Adipocyte (in vitro differentiated cells): ENCODE data around the gene DOCK3.

Experiments
- DNase-seq: peaks from one replicate; pipeline ENCODE4 v3.0.0-alpha.2; 2015; ENCODE audit warnings: low read depth
- H3K27me3 ChIP-seq: replicated peaks from 2 replicates; pipeline ENCODE4 v1.7.0; 2013; ENCODE audit warnings: mild to moderate bottlenecking, low read length, moderate library complexity; ENCODE audit not compliant: control insufficient read depth, insufficient read depth
- H3K36me3 ChIP-seq: 2 replicates; pipeline ENCODE4 v1.7.0; 2013; ENCODE audit warnings: low read length, mild to moderate bottlenecking, moderate library complexity; ENCODE audit not compliant: control insufficient read depth, insufficient read depth, severe bottlenecking
- H3K4me1 ChIP-seq: 2 replicates; pipeline ENCODE4 v1.7.0; 2013; ENCODE audit warnings: mild to moderate bottlenecking, low read length, moderate library complexity; ENCODE audit not compliant: control insufficient read depth, insufficient read depth
- H3K4me3 ChIP-seq: 2 replicates; pipeline ENCODE4 v1.7.0; 2013; ENCODE audit warnings: mild to moderate bottlenecking, low read length, moderate library complexity
- H3K9ac ChIP-seq: 2 replicates; pipeline ENCODE4 v1.7.0; 2013; ENCODE audit warnings: mild to moderate bottlenecking, low read length, moderate library complexity
- H3K9me3 ChIP-seq: 2 replicates; pipeline ENCODE4 v1.7.0; 2013; ENCODE audit warnings: mild to moderate bottlenecking, low read length, moderate library complexity; ENCODE audit not compliant: control insufficient read depth

The DOCK3 gene, protein sequence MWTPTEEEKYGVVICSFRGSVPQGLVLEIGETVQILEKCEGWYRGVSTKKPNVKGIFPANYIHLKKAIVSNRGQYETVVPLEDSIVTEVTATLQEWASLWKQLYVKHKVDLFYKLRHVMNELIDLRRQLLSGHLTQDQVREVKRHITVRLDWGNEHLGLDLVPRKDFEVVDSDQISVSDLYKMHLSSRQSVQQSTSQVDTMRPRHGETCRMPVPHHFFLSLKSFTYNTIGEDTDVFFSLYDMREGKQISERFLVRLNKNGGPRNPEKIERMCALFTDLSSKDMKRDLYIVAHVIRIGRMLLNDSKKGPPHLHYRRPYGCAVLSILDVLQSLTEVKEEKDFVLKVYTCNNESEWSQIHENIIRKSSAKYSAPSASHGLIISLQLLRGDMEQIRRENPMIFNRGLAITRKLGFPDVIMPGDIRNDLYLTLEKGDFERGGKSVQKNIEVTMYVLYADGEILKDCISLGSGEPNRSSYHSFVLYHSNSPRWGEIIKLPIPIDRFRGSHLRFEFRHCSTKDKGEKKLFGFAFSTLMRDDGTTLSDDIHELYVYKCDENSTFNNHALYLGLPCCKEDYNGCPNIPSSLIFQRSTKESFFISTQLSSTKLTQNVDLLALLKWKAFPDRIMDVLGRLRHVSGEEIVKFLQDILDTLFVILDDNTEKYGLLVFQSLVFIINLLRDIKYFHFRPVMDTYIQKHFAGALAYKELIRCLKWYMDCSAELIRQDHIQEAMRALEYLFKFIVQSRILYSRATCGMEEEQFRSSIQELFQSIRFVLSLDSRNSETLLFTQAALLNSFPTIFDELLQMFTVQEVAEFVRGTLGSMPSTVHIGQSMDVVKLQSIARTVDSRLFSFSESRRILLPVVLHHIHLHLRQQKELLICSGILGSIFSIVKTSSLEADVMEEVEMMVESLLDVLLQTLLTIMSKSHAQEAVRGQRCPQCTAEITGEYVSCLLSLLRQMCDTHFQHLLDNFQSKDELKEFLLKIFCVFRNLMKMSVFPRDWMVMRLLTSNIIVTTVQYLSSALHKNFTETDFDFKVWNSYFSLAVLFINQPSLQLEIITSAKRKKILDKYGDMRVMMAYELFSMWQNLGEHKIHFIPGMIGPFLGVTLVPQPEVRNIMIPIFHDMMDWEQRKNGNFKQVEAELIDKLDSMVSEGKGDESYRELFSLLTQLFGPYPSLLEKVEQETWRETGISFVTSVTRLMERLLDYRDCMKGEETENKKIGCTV (N-terminal part only)

GRCh38 chr3:50674349-50675178 lies at the start of gene DOCK3:
Gene DOCK3 (plus strand): TSS chr3:50674927. CDS start chr3:50675264, 337 bp downstream.
- H3K27me3 ChIP-seq = peaks cover 22% of the 10 kb centered on the region
- H3K9ac ChIP-seq = peak within 1 kb of the TSS; percentile 22
- H3K4me1 ChIP-seq = no peaks in the 10 kb centered on the region
- H3K4me3 ChIP-seq = peak within 1 kb of the TSS; percentile 76
- H3K36me3 ChIP-seq = no peaks in the 10 kb centered on the region
- peak; percentile 88 for DNase-seq
- H3K9me3 ChIP-seq = no peaks in the 10 kb centered on the region

GRCh38 chr3:50625231-50626182 lies 49.2 kb upstream of the DOCK3 start:
- H3K36me3 ChIP-seq = no peaks in the 10 kb centered on the region
- H3K4me3 ChIP-seq = no peak overlapping the region
- DNase-seq = no peak
- no peaks in the 10 kb centered on the region for H3K9me3 ChIP-seq
- H3K4me1 ChIP-seq = peaks cover 21% of the 10 kb centered on the region
- no peak overlapping the region for H3K9ac ChIP-seq
- no peaks in the 10 kb centered on the region for H3K27me3 ChIP-seq

DNA sequence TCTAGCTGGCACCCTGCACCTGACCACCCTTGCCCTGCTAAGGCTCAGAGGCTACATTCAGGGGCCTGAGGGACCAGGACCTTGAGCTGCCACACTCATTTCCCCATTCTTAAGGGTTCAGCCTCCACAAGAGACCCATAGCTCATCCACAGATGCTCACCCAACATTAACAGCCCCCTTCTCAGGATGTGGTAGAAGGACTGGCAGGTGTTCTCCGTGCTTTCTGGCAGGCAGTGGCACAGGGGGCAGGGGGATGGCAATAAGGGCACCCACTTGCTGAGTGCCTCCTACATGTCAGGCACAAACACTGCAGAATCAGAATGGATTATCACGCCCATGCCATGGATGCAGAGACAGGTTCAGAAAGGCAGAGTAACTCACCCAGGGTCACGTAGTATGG lies 48.3 kb upstream of the DOCK3 start:
- Histone ChIP-seq H3K4me1 (peaks cover 17% of the 10 kb centered on the region), H3K27me3 (no peaks in the 10 kb centered on the region), H3K36me3 (no peaks in the 10 kb centered on the region), H3K9me3 (no peaks in the 10 kb centered on the region), H3K9ac (no peak overlapping the region), H3K4me3 (no peak overlapping the region)
- no peak for DNase-seq

- Histone ChIP-seq H3K9me3 (no peaks in the 10 kb centered on the region), H3K4me3 (no peak overlapping the region), H3K4me1 (peaks cover 24% of the 10 kb centered on the region), H3K27me3 (no peaks in the 10 kb centered on the region), H3K9ac (no peak overlapping the region), H3K36me3 (no peaks in the 10 kb centered on the region)
- peak; percentile 61 for DNase-seq
Measured at GRCh38 chr3:50627407-50628051, 47.2 kb upstream of the DOCK3 start.

DNA sequence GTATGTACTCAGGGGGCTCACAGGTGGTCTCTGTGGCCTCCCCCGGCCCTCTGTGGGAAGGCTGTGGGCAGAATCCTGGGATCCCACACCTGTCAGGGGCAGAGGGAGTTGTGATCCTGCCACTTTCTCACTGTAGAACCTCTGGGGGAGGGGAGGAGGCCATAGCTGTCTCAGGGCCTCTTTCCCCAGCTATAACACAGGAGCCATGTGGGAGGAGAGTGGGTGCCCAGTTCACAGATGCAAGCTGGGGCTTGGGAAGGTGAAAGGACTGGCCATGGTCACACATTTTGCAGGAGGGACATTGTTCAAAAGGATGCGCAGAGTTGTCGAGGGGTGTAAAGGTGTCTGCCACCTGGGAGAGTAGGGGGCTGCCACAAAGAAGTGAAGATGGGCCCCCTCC lies 46.1 kb upstream of the DOCK3 start:
- Histone ChIP-seq H3K9ac (peak overlapping the region; percentile 8), H3K4me1 (peaks cover 27% of the 10 kb centered on the region), H3K36me3 (no peaks in the 10 kb centered on the region), H3K9me3 (no peaks in the 10 kb centered on the region), H3K27me3 (no peaks in the 10 kb centered on the region), H3K4me3 (no peak overlapping the region)
- no peak for DNase-seq

- no peak overlapping the region for H3K4me3 ChIP-seq
- no peaks in the 10 kb centered on the region for H3K27me3 ChIP-seq
- no peaks in the 10 kb centered on the region for H3K9me3 ChIP-seq
- H3K36me3 ChIP-seq = no peaks in the 10 kb centered on the region
- H3K4me1 ChIP-seq = peaks cover 27% of the 10 kb centered on the region
- no peak for DNase-seq
- no peak overlapping the region for H3K9ac ChIP-seq
Measured at GRCh38 chr3:50630394-50630793, 44.3 kb upstream of the DOCK3 start.

GRCh38 chr3:50630877-50631276 lies 43.9 kb upstream of the DOCK3 start:
- peaks cover 27% of the 10 kb centered on the region for H3K4me1 ChIP-seq

DNA sequence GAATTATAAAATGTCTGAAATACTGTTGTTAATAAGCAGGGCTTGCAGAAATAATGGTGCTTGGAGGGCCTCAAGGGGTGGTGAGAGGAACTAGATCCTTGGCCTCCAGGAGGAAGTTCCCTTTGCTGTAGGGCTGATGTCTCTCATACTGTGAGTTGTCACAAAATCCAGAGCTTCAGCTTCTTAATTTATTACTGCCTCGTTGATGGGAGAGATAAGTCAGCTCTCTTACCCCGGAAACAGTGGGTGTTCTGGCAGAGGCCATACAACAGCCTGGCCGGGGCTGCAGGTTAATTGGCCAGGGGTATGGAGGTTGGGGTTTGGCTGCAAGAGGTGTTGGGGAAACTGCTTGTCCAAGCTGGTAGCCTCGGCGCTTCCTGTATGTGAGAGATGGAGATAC lies 42.3 kb upstream of the DOCK3 start:
- Histone ChIP-seq H3K4me3 (no peak overlapping the region), H3K9me3 (no peaks in the 10 kb centered on the region), H3K4me1 (peaks cover 23% of the 10 kb centered on the region), H3K36me3 (no peaks in the 10 kb centered on the region), H3K9ac (no peak overlapping the region), H3K27me3 (no peaks in the 10 kb centered on the region)
- DNase-seq = no peak

More at GRCh38 chr3:50630877-50631276, 43.9 kb upstream of the DOCK3 start:
- no peak overlapping the region for H3K9ac ChIP-seq
- H3K27me3 ChIP-seq = no peaks in the 10 kb centered on the region
- no peaks in the 10 kb centered on the region for H3K9me3 ChIP-seq
- no peak overlapping the region for H3K4me3 ChIP-seq
- no peak for DNase-seq
- no peaks in the 10 kb centered on the region for H3K36me3 ChIP-seq

DNA sequence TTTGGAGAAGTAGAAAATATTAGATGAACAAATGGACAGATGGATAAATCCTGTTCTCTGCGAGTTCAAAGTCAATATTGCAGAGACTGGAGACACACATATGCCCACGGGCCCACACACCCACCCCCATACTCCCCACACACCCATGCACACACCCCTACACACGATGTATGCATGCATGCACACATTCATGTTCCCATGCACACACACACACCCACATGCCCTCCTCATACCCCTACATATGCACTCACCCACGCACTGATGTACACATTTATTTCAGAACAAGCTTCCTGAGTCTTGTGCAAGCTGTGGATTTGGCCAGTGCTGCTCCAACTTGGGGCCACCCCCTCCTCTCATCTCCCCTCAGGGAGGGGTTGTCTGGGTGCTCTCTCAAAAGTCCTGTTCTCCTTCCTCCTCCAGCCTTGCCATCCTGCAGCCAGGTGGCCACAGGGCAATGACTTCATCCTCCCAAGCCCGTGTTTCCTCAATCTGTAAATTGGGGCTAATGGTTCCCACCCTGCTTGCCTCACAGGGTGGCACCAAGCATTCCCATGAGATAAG lies 41.4 kb upstream of the DOCK3 start:
- Histone ChIP-seq H3K9ac (no peak overlapping the region), H3K36me3 (no peaks in the 10 kb centered on the region), H3K9me3 (no peaks in the 10 kb centered on the region), H3K27me3 (no peaks in the 10 kb centered on the region), H3K4me3 (no peak overlapping the region), H3K4me1 (peaks cover 18% of the 10 kb centered on the region)
- DNase-seq = no peak
